Measurements from ENCODE around the gene C1orf56.

GRCh38 chr1:151056149-151056548 lies 8.6 kb downstream of the C1orf56 start:
- no peak for TF ChIP-seq CTCF (IDR thresholded peaks at IDR 0.05 in 8 of 11, conservative IDR thresholded peaks at IDR 0.05 in 3 of 11)
- peak in 1 of 3 donors; percentile 53 for TF ChIP-seq POLR2AphosphoS5 (IDR thresholded peaks at IDR 0.05)
- TF ChIP-seq POLR2A (IDR thresholded peaks at IDR 0.05) = no peak

Data from spleen (tissue), 7 donors.